AG09309 (cell line): ENCODE data around the gene MMP14.

Source experiments
- DNase-seq: peaks from one replicate; pipeline ENCODE4 v3.0.0-alpha.2; 2010; ENCODE audit warnings: low read depth
- H3K4me3 ChIP-seq: 2 replicates; pipeline ENCODE4 v1.5.1; 2011; ENCODE audit warnings: mild to moderate bottlenecking, low read depth, low read length, moderate library complexity; ENCODE audit not compliant: control insufficient read depth
- CTCF ChIP-seq: IDR thresholded peaks from 2 replicates; pipeline ENCODE4 v1.5.1; 2011; ENCODE audit warnings: mild to moderate bottlenecking, low read depth, low read length, inconsistent platforms; ENCODE audit not compliant: insufficient read depth, control insufficient read depth; ENCODE audit errors: missing control alignments

The MMP14 gene

GRCh38 chr14:22883173-22883976 is 47.0 kb downstream of the MMP14 start, which contains the start of gene REM2:
REM2 (plus strand) TSS chr14:22883222; CDS start chr14:22883288, 66 bp downstream.
- no peak for DNase-seq
- no peak for TF ChIP-seq CTCF
- no peak within 1 kb of the TSS for H3K4me3 ChIP-seq

GRCh38 chr14:22884076-22884737 is 47.8 kb downstream of the MMP14 start:
- DNase-seq: no peak
- no peak overlapping the region for H3K4me3 ChIP-seq
- TF ChIP-seq CTCF: no peak

- no peak for DNase-seq
- no peak overlapping the region for H3K4me3 ChIP-seq
- no peak for TF ChIP-seq CTCF
Measured at GRCh38 chr14:22884738-22885523, 48.5 kb downstream of the MMP14 start.

- H3K4me3 ChIP-seq: no peak overlapping the region
- no peak for TF ChIP-seq CTCF
- no peak for DNase-seq
Measured at GRCh38 chr14:22885975-22886374, 49.6 kb downstream of the MMP14 start.

GRCh38 chr14:22886500-22887259 is 50.3 kb downstream of the MMP14 start:
- peak overlapping the region; percentile 42 for H3K4me3 ChIP-seq
- DNase-seq: no peak
- TF ChIP-seq CTCF: peak; percentile 10
